Spleen (tissue), 11 donors: ENCODE results near the gene TSPAN9. TPM values are rescaled to one million over a fixed set of nuclear protein-coding genes. Genes with fewer than 3 reads are reported as not detected.

Experiments used
- DNase-seq: peaks from one replicate; pipeline ENCODE4 v3.0.0-alpha.2; 2020
- H3K27ac ChIP-seq, 8 donors: fragments of 200-600 bp; sonication (generic) in 7 of 8; 1 replicate in 4 of 8; 2 replicates in 4 of 8; pipeline versions ENCODE4 v1.5.0 to v1.8.0; 2016 to 2021; ENCODE audit warnings: inconsistent platforms in 4 of 8, mild to moderate bottlenecking in 4 of 8, moderate library complexity in 1 of 8
- H3K27me3 ChIP-seq, 7 donors: fragments of 200-600 bp; sonication (generic) in 6 of 7; replicated peaks in 1 of 7; 1 replicate in 4 of 7; 2 replicates in 3 of 7; pipeline versions ENCODE4 v1.5.0 to v1.8.0; 2016 to 2021; ENCODE audit warnings: inconsistent platforms in 3 of 7, mild to moderate bottlenecking in 1 of 7
- H3K36me3 ChIP-seq, 6 donors: fragments of 200-600 bp; sonication (generic) in 5 of 6; 1 replicate in 4 of 6; 2 replicates in 2 of 6; pipeline versions ENCODE4 v1.5.0 to v1.8.0; 2016 to 2021; ENCODE audit warnings: inconsistent platforms in 2 of 6
- H3K4me1 ChIP-seq, 6 donors: fragments of 200-600 bp; sonication (generic) in 5 of 6; 1 replicate in 3 of 6; 2 replicates in 3 of 6; pipeline versions ENCODE4 v1.5.0 to v1.8.0; 2016 to 2021; ENCODE audit warnings: inconsistent platforms in 3 of 6
- H3K4me3 ChIP-seq, 8 donors: fragments of 200-600 bp; sonication (generic) in 7 of 8; 1 replicate in 4 of 8; 2 replicates in 4 of 8; pipeline versions ENCODE4 v1.5.0 to v1.8.0; 2016 to 2021; ENCODE audit warnings: inconsistent platforms in 4 of 8, mild to moderate bottlenecking in 4 of 8, moderate library complexity in 2 of 8
- H3K9me3 ChIP-seq, 8 donors: fragments of 200-600 bp; sonication (generic) in 7 of 8; 1 replicate in 4 of 8; 2 replicates in 4 of 8; pipeline versions ENCODE4 v1.5.0 to v1.8.0; 2016 to 2021; ENCODE audit warnings: inconsistent platforms in 4 of 8
- CTCF ChIP-seq, 11 experiments: fragments of 200-600 bp in 7 of 11; fragments of 450-650 bp in 4 of 11; sonication (generic) in 4 of 11; IDR thresholded peaks in 8 of 11; conservative IDR thresholded peaks in 3 of 11; 1 replicate in 7 of 11; 2 replicates in 4 of 11; pipeline versions ENCODE4 v1.4.0 to v1.8.0; 2016 to 2021; ENCODE audit warnings: antibody characterized with exemption in 11 of 11, inconsistent platforms in 4 of 11, mild to moderate bottlenecking in 1 of 11
- POLR2A ChIP-seq, 3 donors: fragments of 450-650 bp; IDR thresholded peaks; one replicate each; pipeline ENCODE4 v1.5.1; 2017; ENCODE audit warnings: antibody characterized with exemption in 3 of 3, mild to moderate bottlenecking in 1 of 3
- POLR2AphosphoS5 ChIP-seq, 3 donors: sonication (generic); formaldehyde crosslinking; IDR thresholded peaks; one replicate each; pipeline ENCODE4 v1.5.1; 2017; ENCODE audit warnings: antibody characterized with exemption in 3 of 3
- WGBS, 5 donors: extraction: QIAGEN DNeasy Blood & Tissue Kit in 3 of 5; methylation state at CpG; one replicate each; pipeline versions ENCODE4 v1.1.5 to v1.1.7; 2013 to 2018; 5-methylcytosine and 5-hydroxymethylcytosine counted together
- intact Hi-C: fragments of 100-400 bp; cut with DNase I; formaldehyde crosslinking; loops from one replicate; pipeline ENCODE4 v1.15.0; 2023; ENCODE audit warnings: low total_unique reads
- polyA plus RNA-seq, 3 donors: library from polyadenylated mRNA; stranded (reverse); fragments of 200-250 nt; gene quantifications; one replicate each; pipeline ENCODE4 v1.2.1, GENCODE V29; 2013
- total RNA-seq, 7 donors: library from RNA; depleted of rRNA in 3 of 7; stranded (reverse); fragments of >200 nt in 3 of 7; fragmentation: NEBNext Ultra II Directional in 4 of 7; extraction: Animal tissue kit (Norgen Biotek cat#: 25700) in 4 of 7; gene quantifications; one replicate each; pipeline versions ENCODE4 v1.1.0 to v1.2.1, GENCODE V29; 2016 to 2021
- donor health status: healthy with polysubstance abuse.
- donor health status: DM: no; HTN: no; CAD: no; lungs with moderate emphysema.
- donor health status: DM: no; HTN: no; CAD: no.
- donor health status: Bipolar disorder and iron deficiency.
- donor health status: healthy.
- donor health status: DM: no; HTN: no; CAD: no.
- donor health status: DM: yes; HTN: yes; CAD: no.

The TSPAN9 gene
- total and polyA plus RNA-seq, 10 donors: 3.6 to 51.1 (median 32.4) TPM

DNA sequence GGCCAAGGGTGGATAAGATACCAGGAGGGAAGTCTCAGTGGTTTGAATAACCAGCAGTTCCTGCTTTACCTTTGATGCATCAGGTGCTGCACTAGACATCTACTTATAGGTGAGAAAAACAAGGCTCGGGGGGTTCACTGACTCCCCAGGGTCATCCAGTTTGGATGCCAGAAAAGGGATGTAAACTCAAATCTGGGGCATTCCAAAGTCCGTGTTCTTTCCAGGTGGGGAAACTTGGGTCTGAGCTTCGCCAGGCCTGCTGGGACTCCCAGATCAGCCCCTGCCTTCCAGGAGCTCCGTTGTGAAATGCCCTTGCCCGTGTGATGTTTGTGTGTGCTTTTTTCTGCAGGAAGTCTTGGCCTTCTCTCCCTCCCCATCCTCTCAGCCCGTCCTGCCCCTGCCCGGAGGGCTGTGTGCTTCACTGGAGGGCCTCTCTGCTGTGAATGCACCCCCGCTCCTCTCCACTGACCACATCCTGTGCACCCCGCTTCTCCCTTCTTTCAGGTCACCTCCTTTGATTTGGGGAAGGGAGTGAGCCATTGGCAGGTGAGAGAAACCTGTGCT lies 42.1 kb downstream of the TSPAN9 start:
- no peak overlapping the region for H3K4me3 ChIP-seq
- peaks cover 0 to 52% (median 0%) of the 10 kb centered on the region in 7 donors for H3K27me3 ChIP-seq
- intact Hi-C loops: no loop called here
- peak overlapping the region in 7 of 8 donors; percentile 33 to 68 (median 60) for H3K27ac ChIP-seq
- no peak for DNase-seq
- peak in 1 of 3 donors; percentile 15 for TF ChIP-seq POLR2AphosphoS5 (IDR thresholded peaks at IDR 0.05)
- TF ChIP-seq CTCF (IDR thresholded peaks at IDR 0.05 in 8 of 11, conservative IDR thresholded peaks at IDR 0.05 in 3 of 11): no peak
- peaks cover 7 to 73% (median 51%) of the 10 kb centered on the region in 6 donors for H3K4me1 ChIP-seq
- no peaks in the 10 kb centered on the region for H3K36me3 ChIP-seq
- 25 to 39% (median 27%) methylated on average over 9 of the region's 9 CpGs for WGBS, 5 donors
- H3K9me3 ChIP-seq: peaks cover 0 to 3% (median 0%) of the 10 kb centered on the region in 8 donors

DNA sequence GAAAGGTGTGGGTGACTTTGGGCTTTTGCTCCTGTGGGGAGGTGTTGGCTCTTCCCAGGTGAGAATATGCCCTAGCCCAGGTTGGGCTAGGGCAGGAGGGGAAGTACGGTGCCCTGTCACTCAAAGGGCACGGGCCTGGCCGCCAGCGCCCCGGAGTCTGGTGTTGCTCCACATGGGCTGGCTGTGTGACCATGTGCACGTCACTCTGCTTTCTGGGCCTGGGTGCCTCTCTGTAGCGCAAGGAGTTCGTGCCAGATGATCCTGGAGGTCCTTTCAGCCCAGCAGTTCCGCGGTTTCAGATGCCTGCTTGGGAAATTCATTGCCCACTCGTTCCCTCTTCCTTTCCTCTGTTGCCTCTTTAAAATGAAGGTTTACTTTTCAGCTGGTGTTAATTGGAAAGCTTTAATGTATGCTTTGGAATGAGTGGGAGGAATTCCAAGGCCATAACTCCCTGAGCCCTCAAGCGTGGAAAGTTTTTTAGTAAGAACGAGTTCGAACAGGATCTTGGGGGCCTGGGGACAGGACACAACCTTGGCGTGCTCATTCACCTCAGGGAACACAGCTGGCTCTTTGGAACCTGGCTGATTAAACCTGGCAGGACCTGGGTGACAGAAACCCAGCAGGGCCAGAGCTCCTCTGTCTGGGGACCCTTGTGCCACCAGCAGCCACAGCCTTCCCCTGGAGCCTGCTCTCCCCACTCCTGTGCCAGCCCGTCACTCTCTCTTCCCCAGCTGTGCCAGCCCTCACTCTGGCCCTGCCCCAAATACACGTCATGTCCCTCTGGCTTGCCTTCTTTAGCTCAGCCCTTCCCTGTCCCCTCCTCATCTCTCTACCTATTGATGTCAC lies 42.8 kb downstream of the TSPAN9 start:
- no peak overlapping the region for H3K4me3 ChIP-seq
- no peak for DNase-seq
- peaks cover 0 to 10% (median 3%) of the 10 kb centered on the region in 8 donors for H3K9me3 ChIP-seq
- no peaks in the 10 kb centered on the region for H3K36me3 ChIP-seq
- H3K4me1 ChIP-seq: peaks cover 7 to 73% (median 51%) of the 10 kb centered on the region in 6 donors
- H3K27ac ChIP-seq: peak overlapping the region in 7 of 8 donors; percentile 54 to 68 (median 60)
- TF ChIP-seq POLR2AphosphoS5 (IDR thresholded peaks at IDR 0.05) (peak in 1 of 3 donors; percentile 29), POLR2A (IDR thresholded peaks at IDR 0.05) (no peak)
- H3K27me3 ChIP-seq: peaks cover 0 to 51% (median 0%) of the 10 kb centered on the region in 7 donors
- WGBS, 5 donors: 36 to 55% (median 47%) methylated on average over 14 to 17 of the region's 17 CpGs
- intact Hi-C loops: no loop called here

DNA sequence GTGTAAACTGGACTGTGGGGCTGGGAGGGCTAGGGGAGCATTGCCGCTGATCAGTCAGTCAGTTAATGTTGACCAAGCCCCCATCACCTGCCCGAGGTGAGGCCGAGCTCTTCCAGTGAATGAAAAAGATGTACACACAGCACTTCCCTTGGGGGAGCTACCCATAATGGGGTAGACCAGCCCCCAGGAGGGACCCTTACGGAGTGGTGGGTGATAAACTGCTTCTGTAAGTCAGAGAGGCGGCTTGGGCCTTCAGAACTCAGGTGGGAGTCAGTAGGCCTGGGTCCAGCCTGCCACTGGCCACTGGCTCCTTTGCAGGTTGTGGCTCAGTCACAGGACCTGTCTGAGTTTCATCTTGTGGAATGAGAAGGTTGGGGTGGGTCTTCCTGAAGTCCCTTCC lies 43.5 kb downstream of the TSPAN9 start:
- Histone ChIP-seq H3K27me3 (peaks cover 0 to 51% (median 0%) of the 10 kb centered on the region in 7 donors), H3K27ac (peak overlapping the region in 7 of 8 donors; percentile 52 to 68 (median 60)), H3K36me3 (no peaks in the 10 kb centered on the region), H3K9me3 (peaks cover 0 to 17% (median 7%) of the 10 kb centered on the region in 8 donors), H3K4me3 (no peak overlapping the region), H3K4me1 (peaks cover 7 to 73% (median 51%) of the 10 kb centered on the region in 6 donors)
- intact Hi-C loops: no loop called here
- 81 to 90% (median 89%) methylated on average over 5 of the region's 5 CpGs for WGBS, 5 donors
- TF ChIP-seq POLR2A (IDR thresholded peaks at IDR 0.05) (no peak), CTCF (IDR thresholded peaks at IDR 0.05 in 8 of 11, conservative IDR thresholded peaks at IDR 0.05 in 3 of 11) (no peak), POLR2AphosphoS5 (IDR thresholded peaks at IDR 0.05) (no peak)
- DNase-seq: peak; percentile 66

- Histone ChIP-seq H3K4me1 (peaks cover 0 to 50% (median 35%) of the 10 kb centered on the region in 6 donors), H3K4me3 (no peak overlapping the region), H3K9me3 (peaks cover 0 to 17% (median 7%) of the 10 kb centered on the region in 8 donors), H3K27ac (peak overlapping the region; percentile 13 to 74 (median 62)), H3K27me3 (peaks cover 0 to 46% (median 0%) of the 10 kb centered on the region in 7 donors), H3K36me3 (no peaks in the 10 kb centered on the region)
- peak; percentile 85 for DNase-seq
- 19 to 33% (median 30%) methylated on average over 12 to 13 of the region's 13 CpGs for WGBS, 5 donors
- intact Hi-C loops: no loop called here
- TF ChIP-seq POLR2AphosphoS5 (IDR thresholded peaks at IDR 0.05) (peak; percentile 66 to 83 (median 80)), CTCF (IDR thresholded peaks at IDR 0.05 in 8 of 11, conservative IDR thresholded peaks at IDR 0.05 in 3 of 11) (peak in 6 of 11 experiments; percentile 13 to 34 (median 28)), POLR2A (IDR thresholded peaks at IDR 0.05) (no peak)
Observed at GRCh38 chr12:3122841-3123678, 45.9 kb downstream of the TSPAN9 start.
